Breast epithelium (tissue), 4 donors: ENCODE measurements around the gene ZNF74. TPM values are rescaled to one million over a fixed set of nuclear protein-coding genes. Genes with fewer than 3 reads are reported as not detected.
"Not testable (repeated sequence)": the region's sequence is repeated elsewhere in the genome, so short reads cannot be mapped to it uniquely, and the experiment has no call there.

Experiments
- DNase-seq, 2 donors: peaks; one replicate each; pipeline ENCODE4 v3.0.0-alpha.2; 2019; ENCODE audit warnings: low spot score in 2 of 2
- H3K27ac ChIP-seq, 2 donors: fragments of 200-600 bp; sonication (generic) in 1 of 2; one replicate each; pipeline ENCODE4 v1.5.1; 2016 to 2019; ENCODE audit warnings: mild to moderate bottlenecking in 1 of 2
- H3K27me3 ChIP-seq, 2 donors: fragments of 200-600 bp; sonication (generic) in 1 of 2; one replicate each; pipeline versions ENCODE4 v1.5.1 to v1.6.0; 2017 to 2019; ENCODE audit warnings: control low read depth in 1 of 2, mild to moderate bottlenecking in 1 of 2
- H3K36me3 ChIP-seq: fragments of 200-600 bp; one replicate; pipeline ENCODE4 v1.5.1; 2019
- H3K4me1 ChIP-seq, 2 donors: fragments of 200-600 bp; sonication (generic); one replicate each; pipeline ENCODE4 v1.5.1; 2016 to 2019; ENCODE audit warnings: control low read depth in 1 of 2
- H3K4me3 ChIP-seq, 3 donors: fragments of 200-600 bp; sonication (generic); 1 replicate in 2 of 3; 2 replicates in 1 of 3; pipeline ENCODE4 v1.5.1; 2016 to 2019; ENCODE audit warnings: mild to moderate bottlenecking in 3 of 3, moderate library complexity in 2 of 3
- H3K9me3 ChIP-seq, 2 donors: fragments of 200-600 bp; sonication (generic) in 1 of 2; one replicate each; pipeline ENCODE4 v1.5.1; 2016 to 2019; ENCODE audit warnings: control low read depth in 1 of 2
- POLR2A ChIP-seq: fragments of 450-650 bp; IDR thresholded peaks from one replicate; pipeline ENCODE4 v1.6.1; 2016; ENCODE audit warnings: antibody characterized with exemption, mild to moderate bottlenecking, moderate library complexity
- POLR2AphosphoS5 ChIP-seq, 3 donors: sonication (generic); formaldehyde crosslinking; IDR thresholded peaks; one replicate each; pipeline ENCODE4 v1.6.1; 2017; ENCODE audit warnings: antibody characterized with exemption in 3 of 3
- intact Hi-C: fragments of 100-400 bp; cut with DNase I; formaldehyde crosslinking; loops from one replicate; pipeline ENCODE4 v1.15.1; 2023; ENCODE audit warnings: low total_unique reads
- total RNA-seq, 3 donors: library from RNA; depleted of rRNA; stranded (reverse); fragments of >200 nt; gene quantifications; one replicate each; pipeline ENCODE4 v1.1.0, GENCODE V29; 2016
- TF ChIP-seq, protein P1 (sequence below), 3 donors: fragments of 450-650 bp; IDR thresholded peaks; one replicate each; pipeline ENCODE4 v1.5.1; 2016 to 2017; ENCODE audit warnings: antibody characterized with exemption in 3 of 3, mild to moderate bottlenecking in 3 of 3, moderate library complexity in 3 of 3

The ZNF74 gene
- total RNA-seq, 3 donors from 2014 or later: 4.8 to 11.5 (median 10.0) TPM

DNA sequence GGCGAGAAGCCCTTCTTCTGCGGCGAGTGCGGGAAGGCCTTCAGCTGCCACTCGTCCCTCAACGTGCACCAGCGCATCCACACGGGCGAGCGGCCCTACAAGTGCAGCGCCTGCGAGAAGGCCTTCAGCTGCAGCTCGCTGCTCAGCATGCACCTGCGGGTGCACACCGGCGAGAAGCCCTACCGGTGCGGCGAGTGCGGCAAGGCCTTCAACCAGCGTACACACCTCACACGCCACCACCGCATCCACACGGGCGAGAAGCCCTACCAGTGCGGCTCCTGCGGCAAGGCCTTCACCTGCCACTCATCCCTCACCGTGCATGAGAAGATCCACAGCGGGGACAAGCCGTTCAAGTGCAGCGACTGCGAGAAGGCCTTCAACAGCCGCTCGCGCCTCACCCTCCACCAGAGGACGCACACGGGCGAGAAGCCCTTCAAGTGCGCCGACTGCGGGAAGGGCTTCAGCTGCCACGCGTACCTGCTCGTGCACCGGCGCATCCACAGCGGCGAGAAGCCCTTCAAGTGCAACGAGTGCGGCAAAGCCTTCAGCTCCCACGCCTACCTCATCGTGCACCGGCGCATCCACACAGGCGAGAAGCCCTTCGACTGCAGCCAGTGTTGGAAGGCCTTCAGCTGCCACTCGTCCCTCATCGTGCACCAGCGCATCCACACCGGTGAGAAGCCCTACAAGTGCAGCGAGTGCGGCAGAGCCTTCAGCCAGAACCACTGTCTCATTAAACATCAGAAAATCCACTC lies 12.2 kb downstream of the ZNF74 start:
- Histone ChIP-seq H3K4me3 (no peak overlapping the region), H3K4me1 (no peaks in the 10 kb centered on the region), H3K36me3 (peaks cover 5% of the 10 kb centered on the region), H3K9me3 (no peaks in the 10 kb centered on the region), H3K27ac (no peak overlapping the region), H3K27me3 (no peaks in the 10 kb centered on the region)
- intact Hi-C loops: no loop called here
- no peak for DNase-seq
- TF ChIP-seq POLR2A (no peak), POLR2AphosphoS5 (IDR thresholded peaks at IDR 0.05) (no peak)
- TF ChIP-seq, protein P1, sequence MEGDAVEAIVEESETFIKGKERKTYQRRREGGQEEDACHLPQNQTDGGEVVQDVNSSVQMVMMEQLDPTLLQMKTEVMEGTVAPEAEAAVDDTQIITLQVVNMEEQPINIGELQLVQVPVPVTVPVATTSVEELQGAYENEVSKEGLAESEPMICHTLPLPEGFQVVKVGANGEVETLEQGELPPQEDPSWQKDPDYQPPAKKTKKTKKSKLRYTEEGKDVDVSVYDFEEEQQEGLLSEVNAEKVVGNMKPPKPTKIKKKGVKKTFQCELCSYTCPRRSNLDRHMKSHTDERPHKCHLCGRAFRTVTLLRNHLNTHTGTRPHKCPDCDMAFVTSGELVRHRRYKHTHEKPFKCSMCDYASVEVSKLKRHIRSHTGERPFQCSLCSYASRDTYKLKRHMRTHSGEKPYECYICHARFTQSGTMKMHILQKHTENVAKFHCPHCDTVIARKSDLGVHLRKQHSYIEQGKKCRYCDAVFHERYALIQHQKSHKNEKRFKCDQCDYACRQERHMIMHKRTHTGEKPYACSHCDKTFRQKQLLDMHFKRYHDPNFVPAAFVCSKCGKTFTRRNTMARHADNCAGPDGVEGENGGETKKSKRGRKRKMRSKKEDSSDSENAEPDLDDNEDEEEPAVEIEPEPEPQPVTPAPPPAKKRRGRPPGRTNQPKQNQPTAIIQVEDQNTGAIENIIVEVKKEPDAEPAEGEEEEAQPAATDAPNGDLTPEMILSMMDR (IDR thresholded peaks at IDR 0.05): no peak

DNA sequence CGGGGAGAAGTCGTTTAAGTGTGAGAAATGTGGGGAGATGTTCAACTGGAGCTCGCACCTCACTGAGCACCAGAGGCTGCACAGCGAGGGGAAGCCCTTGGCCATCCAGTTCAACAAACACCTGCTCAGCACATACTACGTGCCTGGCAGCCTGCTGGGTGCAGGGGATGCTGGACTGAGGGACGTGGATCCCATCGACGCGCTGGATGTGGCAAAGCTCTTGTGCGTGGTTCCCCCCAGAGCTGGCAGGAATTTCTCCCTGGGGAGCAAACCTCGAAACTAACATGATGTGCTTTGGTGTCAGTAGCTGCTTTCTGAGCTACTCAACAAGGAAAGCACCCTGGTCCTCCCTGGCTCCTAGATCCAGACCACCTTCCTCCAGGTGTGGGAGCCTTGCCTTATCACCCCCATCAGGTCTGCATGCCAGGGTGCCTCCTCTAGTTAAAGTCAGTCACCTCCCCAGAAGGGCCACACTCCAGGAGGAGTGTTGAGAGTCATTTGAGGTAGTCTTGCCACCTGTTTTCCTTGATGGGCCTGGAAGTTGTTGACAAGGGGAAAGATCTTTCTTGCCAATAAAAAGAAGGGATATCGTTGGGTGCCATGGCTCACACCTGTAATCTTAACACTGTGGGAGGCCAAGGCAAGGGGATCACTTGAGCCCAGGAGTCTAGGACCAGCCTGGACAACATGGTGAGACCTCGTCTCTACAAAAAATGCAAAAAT lies 12.9 kb downstream of the ZNF74 start:
- Histone ChIP-seq H3K27ac (no peak overlapping the region), H3K27me3 (no peaks in the 10 kb centered on the region), H3K4me1 (no peaks in the 10 kb centered on the region), H3K4me3 (no peak overlapping the region), H3K36me3 (peaks cover 5% of the 10 kb centered on the region), H3K9me3 (no peaks in the 10 kb centered on the region)
- intact Hi-C loops: no loop called here
- TF ChIP-seq POLR2AphosphoS5 (IDR thresholded peaks at IDR 0.05) (no peak), POLR2A (no peak)
- TF ChIP-seq, protein P1 (IDR thresholded peaks at IDR 0.05): no peak
- no peak for DNase-seq

- intact Hi-C loops: no loop called here
- H3K4me1 ChIP-seq: no peaks in the 10 kb centered on the region
- TF ChIP-seq POLR2AphosphoS5 (IDR thresholded peaks at IDR 0.05) (no peak), POLR2A (no peak)
- TF ChIP-seq, protein P1 (IDR thresholded peaks at IDR 0.05): no peak
- DNase-seq: no peak
- no peaks in the 10 kb centered on the region for H3K27me3 ChIP-seq
- H3K9me3 ChIP-seq: no peaks in the 10 kb centered on the region
- H3K4me3 ChIP-seq: no peak overlapping the region
- H3K36me3 ChIP-seq: peaks cover 5% of the 10 kb centered on the region
- no peak overlapping the region for H3K27ac ChIP-seq
These were observed 13.9 kb downstream of the ZNF74 start for GRCh38 chr22:20407829-20408228.

GRCh38 chr22:20408891-20409290 lies 14.9 kb downstream of the ZNF74 start:
- Histone ChIP-seq H3K4me3 (no peak overlapping the region), H3K27me3 (no peaks in the 10 kb centered on the region), H3K4me1 (no peaks in the 10 kb centered on the region), H3K27ac (no peak overlapping the region), H3K36me3 (peaks cover 5% of the 10 kb centered on the region), H3K9me3 (no peaks in the 10 kb centered on the region)
- TF ChIP-seq POLR2A (no peak), POLR2AphosphoS5 (IDR thresholded peaks at IDR 0.05) (no peak)
- TF ChIP-seq, protein P1 (IDR thresholded peaks at IDR 0.05): no peak
- intact Hi-C loops: no loop called here
- DNase-seq: no peak

DNA sequence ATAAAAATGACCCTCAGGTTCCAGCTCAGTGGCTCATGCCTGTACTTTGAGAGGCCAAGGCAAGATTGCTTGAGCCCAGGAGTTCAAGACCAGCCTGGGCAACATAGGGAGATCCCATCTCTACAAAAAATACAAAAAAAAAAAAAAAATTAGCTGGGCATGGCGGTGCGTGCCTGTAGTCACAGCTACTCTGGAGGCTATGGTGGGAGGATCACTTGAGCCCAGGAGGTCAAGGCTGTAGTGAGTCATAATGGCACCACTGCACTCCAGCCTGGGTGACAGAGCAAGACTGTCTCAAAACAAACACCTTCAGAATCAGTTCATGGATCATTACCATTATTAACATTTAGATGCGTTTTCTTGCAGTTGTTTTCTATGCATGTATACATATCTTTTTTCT lies 15.4 kb downstream of the ZNF74 start:
- intact Hi-C loops, H3K27me3 ChIP-seq, H3K4me3 ChIP-seq, H3K27ac ChIP-seq, H3K36me3 ChIP-seq, H3K9me3 ChIP-seq, DNase-seq, H3K4me1 ChIP-seq: not testable (repeated sequence)
